UCSD-AML1 (cell line): ENCODE measurements around the gene ERN1.

Experiments used
- DNase-seq: peaks from one replicate; lab custom pipeline; 2025; ENCODE audit not compliant: unreplicated experiment; lab: John Stamatoyannopoulos, UW

Gene ERN1

GRCh38 chr17:64061178-64061898 lies 68.6 kb downstream of the ERN1 start:
- no peak for DNase-seq

DNA sequence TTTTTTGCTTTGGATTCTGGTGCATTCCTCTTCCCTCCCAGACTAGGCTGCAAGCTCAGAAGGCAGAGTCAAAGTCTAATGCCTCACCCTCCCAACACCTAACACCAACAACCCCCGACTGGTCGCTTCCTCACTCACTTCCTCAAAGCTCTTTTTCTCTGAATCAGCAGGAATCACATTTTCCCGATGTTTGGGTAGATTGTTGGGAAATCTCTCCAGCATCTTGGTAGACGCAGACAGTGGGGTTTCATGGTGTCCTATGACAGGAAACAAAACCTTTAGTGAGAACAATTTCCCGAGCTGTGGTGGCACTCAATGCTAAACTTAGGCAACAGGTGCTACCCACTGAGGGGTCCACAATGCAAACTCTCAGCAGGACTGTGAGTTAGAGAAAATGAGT lies 69.6 kb downstream of the ERN1 start:
- DNase-seq, result no peak

GRCh38 chr17:64059756-64060155 lies 70.2 kb downstream of the ERN1 start:
- DNase-seq, result no peak

DNA sequence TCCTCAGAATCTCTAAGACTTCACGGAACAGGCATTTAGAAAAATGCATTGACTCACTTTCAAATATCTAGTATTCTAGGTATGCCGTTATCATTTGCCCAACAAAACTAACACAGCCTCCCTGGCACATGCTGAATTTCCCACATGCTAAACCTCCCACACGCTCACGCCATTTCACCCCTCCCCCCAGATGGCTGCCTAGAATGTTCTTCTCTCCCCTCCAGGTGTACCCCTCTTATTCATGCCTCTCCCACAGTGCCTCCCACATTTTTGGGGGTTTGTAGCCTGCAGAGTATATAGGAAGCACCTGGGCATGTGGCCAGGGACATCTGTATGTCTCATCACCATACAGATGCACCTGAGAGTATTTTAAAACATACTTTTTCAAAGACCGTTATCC lies 71.3 kb downstream of the ERN1 start:
- no peak for DNase-seq

- DNase-seq, result no peak
Measured at GRCh38 chr17:64057701-64058263, 72.2 kb downstream of the ERN1 start.

DNA sequence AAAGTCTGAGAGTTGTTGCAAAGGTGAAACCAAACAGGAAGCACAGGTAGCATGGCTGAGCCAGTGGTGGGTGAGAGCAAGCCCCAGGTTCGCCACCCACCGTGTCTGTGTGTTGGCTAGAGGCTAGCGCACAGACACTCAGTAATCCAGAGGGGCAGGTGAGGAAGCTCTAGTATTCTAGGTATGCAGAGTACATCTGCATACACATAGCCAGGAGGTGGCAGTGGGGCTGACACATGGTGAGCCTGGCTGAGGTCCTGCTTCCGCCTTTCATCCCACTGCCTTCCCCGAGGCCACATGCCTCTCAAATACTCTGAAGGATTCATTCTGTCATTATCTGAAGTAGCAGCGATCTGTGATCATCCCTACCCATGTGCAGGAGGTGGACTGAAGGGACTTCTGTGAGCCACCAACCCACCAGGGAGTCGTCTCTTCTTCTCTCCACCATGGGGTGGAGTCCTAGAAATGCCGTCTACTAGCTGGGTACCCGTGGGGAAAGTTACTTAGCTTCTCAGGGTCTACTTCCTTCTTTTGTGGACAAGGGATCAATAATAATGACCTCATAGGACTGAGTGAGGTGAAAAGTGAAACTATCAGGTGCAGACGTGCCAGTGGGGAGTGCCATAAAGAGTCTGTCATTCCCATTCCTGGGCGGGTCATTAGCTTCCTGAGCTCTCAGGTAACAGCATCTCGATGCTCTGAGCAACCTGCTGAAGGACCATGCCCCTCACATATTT lies 73.5 kb downstream of the ERN1 start:
- DNase-seq, result no peak

GRCh38 chr17:64055183-64056142 lies 74.5 kb downstream of the ERN1 start:
- no peak for DNase-seq

- no peak for DNase-seq
Measured at GRCh38 chr17:64054304-64054703, 75.6 kb downstream of the ERN1 start.

GRCh38 chr17:64053101-64053500 lies 76.8 kb downstream of the ERN1 start:
- DNase-seq, result no peak

DNA sequence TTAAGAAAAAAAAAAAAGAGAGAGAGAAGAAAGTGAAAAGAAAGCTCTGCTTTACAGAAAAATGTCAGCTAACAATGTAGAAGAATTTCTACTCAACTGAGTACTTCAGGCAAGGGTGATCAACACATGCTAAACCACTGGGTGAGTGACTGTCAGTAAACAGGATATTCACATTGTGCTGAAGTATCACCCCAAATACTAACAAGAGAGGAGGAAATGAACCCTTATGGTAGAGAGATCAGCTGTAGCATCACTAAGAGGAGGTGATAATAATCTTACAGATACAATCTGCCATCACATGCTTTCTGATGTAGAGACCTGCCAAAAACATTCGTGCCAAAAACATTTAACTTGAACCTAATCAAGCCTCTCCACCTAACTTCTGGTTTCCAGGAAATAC lies 78.8 kb downstream of the ERN1 start:
- DNase-seq, result no peak

- no peak for DNase-seq
Measured at GRCh38 chr17:64048805-64049204, 81.1 kb downstream of the ERN1 start.

- DNase-seq, result no peak
Measured at GRCh38 chr17:64045176-64045575, 84.8 kb downstream of the ERN1 start.

DNA sequence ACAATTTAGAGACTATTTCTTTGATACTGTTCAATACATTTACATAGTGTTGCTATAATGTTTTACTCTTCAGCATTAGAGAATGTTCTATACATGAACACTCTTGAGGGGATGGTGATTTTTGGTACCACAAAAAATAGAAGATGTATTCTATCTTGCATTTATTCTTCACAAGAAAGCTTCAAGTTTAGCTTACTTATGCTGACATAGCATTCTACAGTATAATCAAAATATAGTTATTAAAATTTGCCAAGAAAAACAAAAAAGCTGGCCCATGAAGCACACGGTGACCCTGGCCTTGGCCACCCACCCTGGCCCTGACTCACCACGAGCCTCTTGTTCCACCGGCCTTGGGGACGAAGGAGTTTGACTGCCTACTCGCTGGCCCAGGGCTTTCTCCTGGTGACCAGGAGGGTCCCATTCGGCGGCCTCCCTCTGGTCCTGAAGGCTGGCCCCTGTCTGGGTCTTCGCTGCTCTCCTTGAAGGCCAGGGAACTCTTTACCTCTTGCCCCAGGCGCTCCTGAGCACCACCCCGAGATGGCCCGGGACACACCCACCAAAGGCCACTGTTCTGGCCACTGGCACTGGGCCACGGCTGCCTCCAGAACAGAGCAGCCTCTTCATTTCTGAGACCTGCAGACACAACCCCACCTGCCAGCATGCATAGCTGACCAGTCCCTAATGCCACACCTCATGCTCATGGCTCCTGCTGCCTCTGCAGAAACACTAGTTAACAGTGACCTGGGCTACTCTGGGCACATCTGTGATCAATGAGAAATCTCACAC lies 87.1 kb downstream of the ERN1 start:
- DNase-seq, result no peak

- no peak for DNase-seq
Measured at GRCh38 chr17:64041912-64042311, 88.0 kb downstream of the ERN1 start.

- no peak for DNase-seq
Measured at GRCh38 chr17:64040206-64040605, 89.7 kb downstream of the ERN1 start.

- DNase-seq, result no peak
Measured at GRCh38 chr17:64039106-64039400, 90.9 kb downstream of the ERN1 start.

GRCh38 chr17:64038331-64039105 lies 91.4 kb downstream of the ERN1 start:
- DNase-seq, result no peak

DNA sequence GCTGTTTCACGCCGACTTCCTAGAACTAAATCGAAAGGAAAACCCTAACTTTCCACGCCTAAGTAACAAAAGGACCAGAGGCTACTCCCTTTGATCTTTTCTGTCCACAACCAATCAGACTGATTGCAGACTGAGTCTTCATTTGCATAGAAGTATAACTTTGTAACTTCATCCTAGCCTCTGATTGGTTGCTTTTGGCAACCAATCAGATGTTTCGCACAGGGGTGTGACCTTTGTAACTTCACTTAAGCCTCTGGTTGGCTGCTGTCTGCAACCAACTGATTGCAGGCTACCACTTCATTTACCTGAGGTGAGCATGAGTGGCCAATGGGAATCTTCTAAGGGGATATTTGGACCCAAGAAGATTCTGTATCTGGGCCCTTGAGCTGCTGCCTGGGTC lies 92.1 kb downstream of the ERN1 start:
- DNase-seq, result no peak

DNA sequence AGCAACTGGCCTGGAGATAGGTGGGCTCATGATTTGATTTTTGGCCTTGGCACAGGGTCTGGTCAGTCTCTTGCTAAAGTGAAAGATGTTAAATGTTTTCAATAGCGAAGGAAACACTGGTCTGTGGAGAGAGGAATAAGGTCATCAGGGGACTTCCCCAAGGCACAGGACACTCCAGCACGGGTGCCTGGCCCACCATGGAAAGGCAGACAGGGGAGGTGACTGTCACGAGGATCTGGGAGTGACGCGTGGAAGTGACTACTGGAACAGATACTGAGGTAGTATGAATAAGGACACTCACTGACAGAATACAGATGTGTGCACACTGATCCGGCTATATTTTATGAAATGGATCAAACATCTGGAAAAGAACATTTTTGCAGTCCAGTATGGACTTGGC lies 92.8 kb downstream of the ERN1 start:
- DNase-seq, result no peak
